ENCODE data around the gene CCL4L2.

- TF ChIP-seq CTCF (IDR thresholded peaks at IDR 0.05) (no peak), POLR2A (IDR thresholded peaks at IDR 0.05) (no peak)
These were observed 25.4 kb upstream of the CCL4L2 start for GRCh38 chr17:36185416-36185815.
